GM12873 (cell line): ENCODE measurements around the gene SNAI3.

Experiments
- CTCF ChIP-seq: IDR thresholded peaks from 2 replicates; pipeline ENCODE4 v1.5.1; 2012; ENCODE audit warnings: low read depth, mild to moderate bottlenecking, moderate library complexity, low read length, control low read depth; ENCODE audit not compliant: insufficient read depth; ENCODE audit errors: missing control alignments

The SNAI3 gene

GRCh38 chr16:88686439-88687253, at the start of gene SNAI3:
TSS of gene SNAI3 (minus strand) at chr16:88686507. CDS start at chr16:88686406, 101 bp downstream.
- TF ChIP-seq CTCF, result no peak

GRCh38 chr16:88736088-88736487, 49.8 kb upstream of the SNAI3 start:
- no peak for TF ChIP-seq CTCF

GRCh38 chr16:88735616-88736015, 49.3 kb upstream of the SNAI3 start:
- TF ChIP-seq CTCF, result no peak

GRCh38 chr16:88735121-88735520, 48.8 kb upstream of the SNAI3 start:
- TF ChIP-seq CTCF, result no peak

- TF ChIP-seq CTCF, result no peak
Measured at GRCh38 chr16:88734361-88734728, 48.0 kb upstream of the SNAI3 start.

GRCh38 chr16:88733630-88734360, 47.5 kb upstream of the SNAI3 start:
- TF ChIP-seq CTCF, result no peak

GRCh38 chr16:88732961-88733294, 46.6 kb upstream of the SNAI3 start:
- no peak for TF ChIP-seq CTCF
